ENCODE data around the gene LAMTOR2. TPM values are rescaled to one million over a fixed set of nuclear protein-coding genes. Genes with fewer than 3 reads are reported as not detected.

LAMTOR2 gene
- total and polyA plus RNA-seq, 2 of the 8 experiments (the other 6 are each of a cell fraction or from before 2014, with no cell fraction given) = 54.7 to 122 TPM

DNA sequence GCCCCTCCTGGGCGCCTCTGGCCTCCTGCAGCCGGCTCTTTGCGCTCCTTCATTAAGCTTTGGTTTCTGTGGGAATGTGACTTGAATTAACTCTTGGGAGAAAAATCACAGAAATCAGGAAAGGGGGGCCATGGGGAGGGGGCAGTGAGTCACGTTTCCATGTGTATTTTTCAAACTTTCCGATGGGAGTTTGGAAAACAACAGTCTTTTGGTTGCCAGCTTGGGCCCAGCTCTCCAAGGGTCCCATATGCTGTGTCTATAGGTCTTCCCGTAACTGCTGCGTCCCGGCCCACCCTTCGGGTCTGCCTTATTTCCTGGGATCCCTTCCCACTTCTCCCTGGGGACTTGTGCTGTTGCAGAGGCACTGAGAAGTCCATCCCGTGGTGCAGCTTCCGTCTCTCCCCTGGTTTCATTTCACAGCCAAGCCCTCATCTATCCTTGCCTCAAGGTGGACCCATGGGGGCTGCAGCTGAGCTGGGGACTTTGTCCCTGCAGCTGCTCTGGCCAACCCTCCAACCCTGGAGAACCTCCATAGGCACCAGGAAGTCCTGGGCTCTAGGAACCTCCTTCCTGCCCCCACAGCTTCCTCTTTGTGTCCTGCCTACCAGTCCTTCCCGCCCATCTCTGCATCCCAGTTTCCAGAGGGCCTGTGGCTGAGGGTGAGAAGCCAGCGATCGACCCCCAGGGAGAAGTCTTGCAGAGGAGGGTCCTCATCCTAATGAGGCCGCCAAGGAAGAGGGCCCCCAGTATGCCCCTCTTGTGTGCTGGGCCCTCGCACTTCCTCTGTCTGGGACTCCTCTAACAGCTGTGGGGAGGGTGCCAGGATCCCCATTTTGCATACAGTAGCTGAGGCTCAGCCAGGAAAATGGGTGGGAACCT lies 48.3 kb downstream of the LAMTOR2 start:
- Histone ChIP-seq H3K56ac (replicated peaks; ENCODE audit: insufficient read length, low read depth, low read length) (no peak overlapping the region), H4K5ac (ENCODE audit: insufficient read length, low read depth, low read length) (no peak overlapping the region), H3K79me1 (ENCODE audit: low read depth, low read length) (peaks cover 4% of the 10 kb centered on the region; the same call in 1 of the 2 replicates), H4K8ac (ENCODE audit: extremely low read depth, insufficient read depth, low read length) (no peak overlapping the region; the same call in none of the 2 replicates), H3K4me1 (replicated peaks in 1 of 4; ENCODE audit: control insufficient read depth in 3 of 4, insufficient read depth in 4 of 4, low read length in 3 of 4) (peaks cover 8 to 37% (median 32%) of the 10 kb centered on the region in 4 experiments), H3K4ac (replicated peaks; ENCODE audit: insufficient read length, low read depth, low read length) (no peak overlapping the region), H4K20me1 (replicated peaks in 1 of 2; ENCODE audit: control insufficient read depth in 1 of 2, insufficient read depth in 2 of 2, low read length in 2 of 2) (peaks cover 0 to 8% of the 10 kb centered on the region in 2 experiments), H3K79me2 (ENCODE audit: control insufficient read depth in 1 of 2, insufficient read depth in 2 of 2, low read length in 2 of 2) (no peaks in the 10 kb centered on the region), H3K9ac (replicated peaks in 1 of 4; ENCODE audit: extremely low read depth in 1 of 4, low read depth in 3 of 4, low read length in 3 of 4) (no peak overlapping the region), H3K9me3 (ENCODE audit: insufficient read depth in 2 of 2, low read depth in 1 of 2, low read length in 1 of 2) (no peaks in the 10 kb centered on the region), H3K18ac (ENCODE audit: extremely low read depth, low read length) (no peak overlapping the region), H2BK120ac (replicated peaks; ENCODE audit: low read depth, low read length) (no peak overlapping the region), H2BK20ac (ENCODE audit: low read length) (peak overlapping the region; percentile 68), H3K23ac (ENCODE audit: insufficient read length) (no peak overlapping the region), H3K27me3 (replicated peaks in 1 of 4; ENCODE audit: control insufficient read depth in 3 of 4, extremely low read depth in 1 of 4, insufficient read depth in 3 of 4, low read length in 3 of 4) (no peaks in the 10 kb centered on the region; a peak in 1 of 7 replicates), H2BK5ac (ENCODE audit: low read depth, low read length) (no peak overlapping the region), H3K23me2 (ENCODE audit: low read depth, low read length) (peaks cover 7% of the 10 kb centered on the region; the same call in 1 of the 2 replicates), H3K4me2 (ENCODE audit: insufficient read depth in 1 of 2, low read depth in 2 of 2, low read length in 2 of 2) (no peak overlapping the region), H2AFZ (ENCODE audit: low read length) (no peak overlapping the region), H3K4me3 (ENCODE audit: extremely low read depth in 1 of 4, insufficient read depth in 2 of 4, low read depth in 3 of 4, low read length in 4 of 4) (no peak overlapping the region), H3K14ac (ENCODE audit: insufficient read length) (no peak overlapping the region), H3K36me3 (ENCODE audit: control insufficient read depth in 2 of 4, insufficient read depth in 4 of 4, low read length in 3 of 4) (no peaks in the 10 kb centered on the region), H2AK5ac (ENCODE audit: low read depth, low read length) (no peak overlapping the region; the same call in 1 of the 2 replicates), H2BK15ac (ENCODE audit: low read length) (0 out of 2 replicates have a peak overlapping the region, but pooled peaks have one; percentile 11), H3K27ac (ENCODE audit: low read depth, low read length) (no peak overlapping the region), H2BK12ac (ENCODE audit: low read depth, low read length) (0 out of 2 replicates have a peak overlapping the region, but pooled peaks have one; percentile 97), H4K91ac (replicated peaks; ENCODE audit: insufficient read length, low read length) (peak overlapping the region; percentile 61)
- TF ChIP-seq EGR1 (IDR thresholded peaks at IDR 0.05; ENCODE audit: borderline replicate concordance, low read depth, low read length) (no peak), POLR2A (IDR thresholded peaks at IDR 0.05; ENCODE audit: control extremely low read depth in 1 of 2, low read depth in 2 of 2, low read length in 2 of 2) (0 out of 3 replicates have a peak, but pooled peaks of 1 of the 2 experiments have one; percentile 15)
- DNase-seq (ENCODE audit: low read depth in 1 of 2, low spot score in 2 of 2) = no peak
- ChIA-PET POLR2A (ENCODE audit: partially characterized antibody) (interaction anchor here (0.7 to 29.6 kb wide), 8 partner anchors 9 to 110 kb away, joined by 3 to 763 read pairs (median 4); partner anchors contain the start of genes LMNA, MEX3A and PMF1), CTCF (ENCODE audit: partially characterized antibody) (interaction anchor here (0.5 to 29.5 kb wide), 7 partner anchors 7 to 134 kb away, joined by 3 to 1994 read pairs (median 3); partner anchors contain the start of genes LMNA and MEX3A)
- 91% methylated on average over 16 of the region's 16 CpGs; no CpG with 5 or more reads in 1 of the 2 experiments for WGBS, 2 experiments (ENCODE audit: extremely low coverage in 1 of 2, insufficient coverage in 1 of 2, insufficient read length in 1 of 2, insufficient replicate concordance in 2 of 2, low coverage in 1 of 2, low lambda C conversion rate in 2 of 2, missing lambda C conversion rate in 1 of 2)
- no peak for FAIRE-seq
